DMS79 treated with DMSO at 0.1 percent for 48 hours (cell line): Measurements from ENCODE around the gene PLXNA4.
"Not testable (repeated sequence)": the region's sequence is repeated elsewhere in the genome, so short reads cannot be mapped to it uniquely, and the experiment has no call there.

Experiments used
- DNase-seq: peaks from one replicate; lab custom pipeline; 2025; lab: John Stamatoyannopoulos, UW

PLXNA4 gene

DNA sequence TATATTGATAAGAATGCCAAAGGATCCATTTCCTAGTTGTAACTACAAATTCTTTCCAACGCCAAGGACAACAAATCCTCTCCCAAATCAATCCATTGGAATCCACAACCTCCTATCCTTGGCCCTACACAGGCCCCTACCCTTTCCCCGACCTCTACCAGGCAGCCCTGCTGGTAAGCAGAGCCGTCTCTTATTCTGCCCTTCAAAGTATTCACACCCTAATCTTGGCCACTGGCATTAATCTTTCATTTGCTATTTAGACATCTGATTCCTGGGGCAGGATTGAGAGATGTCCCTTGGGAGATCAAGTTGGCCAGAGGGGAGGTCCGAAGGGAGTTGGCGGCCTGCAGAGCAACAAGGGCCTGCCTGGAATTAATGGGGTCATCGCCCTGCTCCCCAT is 161.4 kb downstream of the PLXNA4 start:
- no peak for DNase-seq

DNA sequence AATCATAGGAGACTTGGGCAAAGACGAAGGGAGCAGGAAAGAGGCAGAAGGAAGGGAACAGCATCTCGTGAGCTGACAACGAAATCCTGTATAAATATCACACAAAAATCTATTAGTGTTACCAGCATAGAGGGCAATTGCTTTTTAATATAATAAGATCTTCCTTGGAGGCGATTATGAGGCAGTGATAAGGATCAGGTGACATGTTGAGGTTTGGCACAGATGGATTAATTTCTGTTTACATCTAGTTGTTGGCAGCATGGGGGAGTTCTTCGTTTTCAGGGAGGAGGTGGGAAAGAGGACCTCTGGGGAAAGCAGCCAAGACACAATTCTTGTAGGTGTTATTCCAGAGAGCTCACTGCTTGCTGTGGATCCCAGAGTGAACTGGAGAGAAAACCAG is 163.8 kb downstream of the PLXNA4 start:
- peak; percentile 74 for DNase-seq

DNA sequence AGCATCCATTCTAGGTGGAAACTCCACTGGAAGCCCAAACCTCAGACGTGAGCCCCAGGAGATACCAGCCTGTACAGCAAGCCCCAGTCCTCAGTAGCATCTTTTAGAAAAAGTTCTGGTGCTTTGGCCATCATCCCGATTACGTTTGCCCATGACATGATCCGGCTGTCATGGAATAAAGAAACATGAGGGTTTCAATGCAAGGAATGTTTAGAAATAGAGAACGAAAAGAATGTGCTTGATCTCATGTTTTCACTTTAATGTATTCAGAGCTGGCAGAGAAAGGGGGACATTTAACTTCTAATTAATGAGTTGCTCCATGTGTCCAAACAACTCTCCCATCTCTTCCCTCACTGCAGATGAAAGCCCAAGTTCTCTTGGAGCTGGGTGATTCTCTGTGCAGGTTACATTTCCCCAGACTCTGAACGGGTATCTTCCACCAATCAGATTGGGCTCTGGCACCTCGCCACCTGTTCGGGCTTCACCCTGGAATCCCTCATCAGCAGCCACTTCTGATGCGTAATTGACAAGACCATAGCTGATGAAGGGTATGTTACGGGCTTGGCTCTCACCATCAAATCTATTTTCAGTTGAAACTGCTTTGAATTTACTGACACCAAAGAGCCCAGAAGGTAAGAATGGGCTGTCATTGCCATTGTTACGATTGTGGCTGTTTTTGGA is 165.3 kb downstream of the PLXNA4 start:
- DNase-seq, result no peak

DNA sequence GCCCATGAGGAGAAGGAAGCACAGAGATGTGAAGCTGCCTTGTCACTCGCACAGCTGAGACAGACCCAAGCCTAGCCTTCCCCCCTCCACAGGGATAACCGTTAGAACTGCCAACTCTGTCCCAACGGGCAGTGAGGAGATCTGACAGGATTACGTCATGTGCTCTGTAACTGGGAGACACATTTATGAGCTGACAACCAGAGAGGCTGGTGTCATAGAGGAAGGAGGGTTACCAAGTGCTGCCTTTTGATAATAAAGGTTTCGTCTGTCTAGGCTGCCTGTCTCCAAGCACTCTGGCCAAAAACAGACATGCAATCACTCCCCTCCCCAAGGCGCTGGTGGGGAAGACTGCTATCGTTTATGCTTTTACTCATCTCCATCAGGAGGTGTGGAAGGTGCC is 165.9 kb downstream of the PLXNA4 start:
- DNase-seq, result no peak

DNA sequence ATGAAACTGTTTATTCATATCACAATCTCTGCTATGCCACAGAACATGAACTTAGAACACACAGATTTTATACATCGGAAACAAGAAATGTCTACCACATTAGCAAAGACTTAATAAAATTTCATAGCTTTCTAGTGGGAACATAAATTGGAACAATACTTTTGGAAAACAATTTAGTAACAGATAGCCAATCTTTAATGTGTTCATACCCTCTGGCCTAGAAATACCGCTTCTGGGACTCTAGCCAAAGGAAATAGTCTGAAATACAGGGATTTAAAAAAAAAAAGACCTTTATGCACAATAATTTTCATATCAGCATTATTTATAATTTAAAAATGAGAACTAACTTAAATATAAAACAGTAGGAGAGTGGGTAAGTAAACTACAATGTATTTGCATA is 168.5 kb downstream of the PLXNA4 start:
- DNase-seq, result no peak

DNA sequence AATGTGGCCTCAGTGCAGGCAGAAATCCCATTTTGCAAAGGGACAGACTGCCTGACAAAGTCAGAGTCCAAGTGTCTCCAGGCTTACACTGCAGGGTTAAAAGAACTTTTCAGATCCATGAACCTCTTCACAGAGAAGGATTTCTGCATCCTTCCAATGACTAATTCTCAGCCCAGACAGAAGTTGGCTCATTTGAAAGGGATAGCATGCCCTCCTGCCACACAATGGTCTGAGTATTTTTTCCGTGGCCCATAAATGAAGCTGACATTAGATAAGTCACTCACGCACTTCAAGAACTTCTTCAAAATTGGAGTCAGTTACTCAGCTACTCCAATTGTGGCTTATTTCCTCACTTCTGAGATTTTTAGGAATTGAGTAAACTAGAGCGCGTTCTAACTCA is 170.2 kb downstream of the PLXNA4 start:
- DNase-seq, result no peak

DNA sequence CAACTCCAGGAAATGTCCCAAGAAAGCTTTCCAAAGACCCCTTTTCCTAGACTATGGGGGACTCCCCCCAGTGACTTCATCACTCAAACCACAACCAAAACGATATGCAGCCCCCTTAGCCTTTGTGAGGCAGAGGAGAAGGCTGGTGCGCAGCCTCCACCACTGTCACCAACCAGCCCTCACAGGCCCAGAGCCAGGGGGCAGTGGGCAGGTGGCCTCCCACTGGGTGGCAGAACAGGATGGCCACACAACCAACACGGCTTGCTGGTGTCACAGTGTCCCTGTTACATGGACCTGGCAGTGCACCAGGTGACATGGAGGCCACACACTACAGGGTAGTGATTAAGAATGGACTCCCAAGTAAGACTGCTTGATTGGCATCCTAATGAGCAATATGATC is 172.0 kb downstream of the PLXNA4 start:
- no peak for DNase-seq

DNA sequence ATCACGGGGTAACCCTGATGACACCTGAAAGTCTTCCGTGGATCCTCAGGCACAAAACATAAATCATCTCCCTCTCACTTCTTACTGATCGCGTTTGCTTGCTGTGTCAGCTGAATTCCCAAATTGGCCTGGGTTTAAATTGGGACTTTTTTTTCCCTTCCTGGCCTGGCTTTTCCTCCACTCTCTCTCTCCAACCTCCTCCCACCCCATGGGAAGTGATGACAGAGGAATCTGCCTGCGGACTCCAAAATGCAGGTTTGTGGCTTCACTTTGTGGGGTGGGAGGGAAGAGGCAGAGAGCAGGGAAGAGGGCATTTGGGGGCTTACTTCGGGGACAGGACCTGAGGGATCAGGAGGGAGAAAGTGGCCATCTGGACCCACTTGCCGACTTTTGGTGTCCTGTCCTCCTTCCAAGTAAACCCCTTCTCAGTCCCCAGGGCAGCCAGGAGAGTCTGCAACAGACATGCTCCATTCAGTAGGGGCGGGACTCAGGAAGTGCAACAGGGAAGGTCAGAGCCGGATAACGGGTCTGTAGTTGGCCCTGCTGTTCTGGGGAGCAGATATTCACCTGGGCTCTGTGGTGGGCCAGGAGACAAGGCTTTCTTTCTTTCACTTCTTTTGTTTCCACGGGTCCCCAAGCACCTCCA is 172.7 kb downstream of the PLXNA4 start:
- no peak for DNase-seq

DNA sequence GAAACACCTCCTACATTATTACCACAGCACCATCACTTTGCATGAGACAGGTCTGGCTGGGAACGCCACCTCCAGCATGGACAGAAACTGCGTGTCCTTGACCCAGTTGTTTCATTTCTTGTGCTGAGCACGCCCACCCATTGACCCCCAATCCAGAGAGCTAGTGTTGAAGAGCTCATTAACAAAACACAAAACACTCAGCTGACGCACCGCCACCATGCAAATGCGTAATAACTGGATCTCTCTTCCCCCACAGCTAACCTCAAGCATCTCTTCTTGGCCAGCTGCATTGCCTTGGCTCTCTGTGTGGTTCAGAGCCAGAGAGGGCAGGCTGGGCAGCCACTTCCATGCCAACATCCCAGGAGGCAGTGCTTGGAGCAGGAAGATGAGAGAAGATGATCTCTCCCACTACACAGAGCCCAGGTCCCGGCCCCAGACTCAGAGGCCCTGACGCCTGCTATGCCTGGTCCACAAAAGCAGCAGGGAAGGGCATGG is 173.5 kb downstream of the PLXNA4 start:
- peak; percentile 88 for DNase-seq

DNA sequence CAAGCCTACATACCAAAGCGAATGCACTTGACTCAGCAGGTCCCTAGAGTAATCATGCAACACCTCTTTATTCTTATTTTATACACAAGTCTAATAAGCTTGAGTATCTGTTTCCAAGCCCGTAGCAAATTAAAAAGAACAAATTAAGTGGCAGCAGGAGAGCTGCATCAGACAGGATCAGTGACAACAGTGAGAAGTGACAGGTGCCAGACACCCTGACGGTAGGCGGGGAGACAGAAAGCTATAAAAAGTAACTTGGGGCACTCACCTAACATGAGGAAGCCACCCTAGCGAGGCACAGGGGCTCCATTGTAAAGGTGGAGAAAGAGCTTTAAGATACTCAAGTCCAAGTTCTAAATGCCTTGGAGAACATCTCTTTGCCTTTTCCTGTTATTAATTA is 174.2 kb downstream of the PLXNA4 start:
- no peak for DNase-seq

DNA sequence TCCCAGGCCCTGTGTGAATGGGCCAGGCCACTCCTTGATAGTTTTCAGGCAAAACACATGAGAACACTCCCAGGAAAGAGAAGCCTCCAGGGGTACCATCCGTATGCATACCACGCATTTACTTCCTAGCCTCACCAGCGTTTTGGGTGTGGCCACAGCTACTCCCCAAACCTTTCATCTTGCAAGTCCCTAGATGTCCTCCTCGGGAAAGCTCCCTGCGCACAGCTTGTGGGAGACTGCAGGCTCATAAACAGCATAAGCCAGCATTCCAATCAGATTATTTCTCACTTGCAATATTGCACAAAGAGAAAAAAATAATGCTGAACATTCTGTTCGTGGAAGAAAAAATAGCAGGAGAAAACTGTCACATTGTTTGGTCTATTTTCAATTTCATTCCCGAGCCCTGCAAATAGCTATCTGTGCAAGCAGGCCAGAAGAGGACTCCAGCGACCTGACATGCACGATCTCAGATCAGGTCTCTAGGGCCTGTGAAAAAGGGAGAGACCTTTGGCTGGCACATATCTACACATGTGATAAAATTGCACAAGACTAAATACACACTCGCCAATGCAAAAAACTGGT is 175.6 kb downstream of the PLXNA4 start:
- DNase-seq, result no peak

DNA sequence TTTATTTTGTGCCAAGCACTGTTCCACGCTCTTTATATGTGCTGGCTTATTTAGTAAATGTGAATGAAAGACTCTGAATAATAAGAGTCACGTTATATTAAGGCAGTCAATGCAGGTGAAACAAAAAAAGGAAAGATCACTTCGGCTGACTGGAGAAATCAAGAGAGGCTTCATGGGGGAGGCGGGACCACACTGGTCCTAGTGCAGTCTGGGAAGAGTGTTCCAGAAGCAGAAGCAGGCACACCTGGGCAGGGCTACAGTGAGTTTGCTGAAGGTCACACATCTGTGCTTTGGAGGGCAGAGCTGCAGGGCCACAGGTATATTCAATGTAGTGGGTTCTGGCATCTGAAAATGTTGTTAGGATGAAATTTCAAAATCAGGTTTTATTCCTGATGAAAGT is 176.9 kb downstream of the PLXNA4 start:
- no peak for DNase-seq

DNA sequence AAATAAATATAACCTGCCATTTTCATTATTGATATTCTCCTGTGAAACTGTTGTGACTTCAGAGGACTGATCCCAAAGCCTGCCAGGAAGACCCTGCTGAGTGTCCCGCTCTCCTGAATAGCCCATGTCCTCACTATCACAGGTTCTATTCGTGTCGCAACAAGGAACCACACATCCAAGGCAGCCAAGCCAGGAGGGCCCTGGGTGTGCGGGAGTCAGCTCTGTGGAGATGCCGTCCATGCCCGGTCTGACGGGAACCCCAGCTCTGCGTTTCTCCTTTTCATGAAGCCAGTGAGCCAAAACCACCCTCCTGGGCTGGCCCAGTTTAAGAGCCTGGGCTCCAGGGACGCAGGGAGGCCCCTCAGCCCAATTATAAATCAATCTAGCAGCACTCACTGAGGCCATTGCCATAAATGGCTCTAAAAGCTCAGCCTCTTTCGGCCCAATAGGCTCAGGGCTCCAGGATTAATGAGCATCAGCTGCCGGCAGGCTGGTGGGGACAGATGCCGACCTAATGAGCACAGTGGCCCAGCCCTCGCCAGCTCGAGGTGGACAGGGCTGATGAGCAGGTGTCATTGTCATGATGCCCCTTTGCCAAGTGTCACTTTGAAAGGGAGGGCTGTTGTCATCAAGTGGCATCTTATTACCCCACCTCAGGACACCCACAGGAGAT is 177.9 kb downstream of the PLXNA4 start:
- DNase-seq, result no peak

DNA sequence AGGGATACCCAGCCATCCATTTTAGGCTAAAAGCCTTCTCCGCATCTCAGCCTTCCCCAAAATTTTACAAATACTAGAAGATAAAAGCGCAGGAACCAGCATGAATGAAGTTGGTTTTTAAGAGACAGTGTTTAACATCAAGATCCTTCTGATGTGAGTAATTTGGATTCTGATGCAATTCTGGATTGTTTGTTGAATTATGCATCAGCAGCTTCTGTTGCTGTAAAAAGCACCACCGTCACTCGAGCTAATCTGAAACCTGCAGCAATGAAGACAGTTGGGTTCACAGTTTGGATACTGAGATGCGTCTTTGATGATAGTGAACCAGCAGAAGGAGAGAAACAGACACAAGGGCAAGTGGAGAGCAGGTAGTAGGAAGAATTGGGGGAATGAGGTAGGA is 179.2 kb downstream of the PLXNA4 start:
- no peak for DNase-seq

DNA sequence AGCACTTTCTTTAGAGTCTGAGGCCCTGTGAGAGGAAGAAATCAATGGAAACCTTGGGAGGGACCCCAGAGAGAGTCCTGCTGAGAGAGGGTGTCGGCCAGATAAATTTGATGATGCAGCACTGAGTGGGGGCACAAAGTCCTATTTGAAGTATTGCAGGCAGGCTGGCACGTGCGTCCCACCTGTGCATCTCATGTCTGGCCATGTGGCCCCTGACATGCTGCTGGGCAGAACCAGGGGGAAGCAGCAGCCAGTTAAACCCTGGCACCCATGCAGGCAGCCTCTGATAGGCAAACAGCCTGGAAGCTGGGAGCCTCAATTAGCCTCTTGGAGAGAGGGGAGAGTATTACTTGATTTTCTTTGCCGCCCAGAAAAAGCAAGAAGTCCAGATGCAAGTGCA is 180.9 kb downstream of the PLXNA4 start:
- DNase-seq, result no peak

DNA sequence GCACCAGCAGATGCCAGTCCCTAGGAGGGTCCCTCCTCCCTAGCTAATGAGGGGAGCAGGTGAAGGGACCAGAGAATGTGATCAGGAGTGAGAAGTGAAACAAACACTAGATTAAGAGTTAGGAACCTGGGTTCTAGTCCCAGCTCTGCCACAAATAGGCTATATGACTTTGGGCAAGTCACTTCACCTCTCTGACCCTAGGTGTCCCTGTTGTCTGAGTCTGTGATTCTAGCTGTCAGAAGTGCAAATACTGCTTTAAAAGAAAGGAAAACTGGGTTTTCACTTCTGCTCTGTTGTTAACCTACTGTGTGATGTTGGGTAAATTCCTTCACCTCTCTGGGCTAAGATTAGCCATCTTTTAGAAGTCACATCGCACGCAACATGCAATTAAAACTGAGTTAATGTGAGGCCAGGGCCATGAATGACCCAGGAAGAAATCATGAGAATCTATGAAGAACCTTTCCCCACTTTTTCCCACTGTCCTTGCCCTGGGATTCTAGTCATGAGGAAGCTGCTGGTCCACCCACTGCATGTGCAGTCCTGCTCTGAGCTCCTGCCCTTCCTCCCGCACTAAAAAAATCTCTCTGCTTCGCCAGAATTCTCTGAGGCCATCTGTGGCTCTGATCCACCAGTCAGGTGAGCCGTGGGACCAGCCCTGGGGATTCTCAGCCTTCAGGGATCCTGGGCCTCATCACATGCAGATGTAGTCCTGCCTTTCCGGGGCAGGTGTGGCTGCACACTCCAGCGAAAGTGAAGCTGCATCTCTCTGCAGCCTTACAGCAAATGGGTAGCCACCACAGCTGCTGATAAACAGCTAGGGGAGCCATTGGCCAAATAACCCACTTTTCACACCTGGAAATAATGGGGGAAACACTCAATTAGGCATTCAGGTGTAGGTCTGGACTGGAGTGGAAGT is 181.7 kb downstream of the PLXNA4 start:
- peak; percentile 65 for DNase-seq

DNA sequence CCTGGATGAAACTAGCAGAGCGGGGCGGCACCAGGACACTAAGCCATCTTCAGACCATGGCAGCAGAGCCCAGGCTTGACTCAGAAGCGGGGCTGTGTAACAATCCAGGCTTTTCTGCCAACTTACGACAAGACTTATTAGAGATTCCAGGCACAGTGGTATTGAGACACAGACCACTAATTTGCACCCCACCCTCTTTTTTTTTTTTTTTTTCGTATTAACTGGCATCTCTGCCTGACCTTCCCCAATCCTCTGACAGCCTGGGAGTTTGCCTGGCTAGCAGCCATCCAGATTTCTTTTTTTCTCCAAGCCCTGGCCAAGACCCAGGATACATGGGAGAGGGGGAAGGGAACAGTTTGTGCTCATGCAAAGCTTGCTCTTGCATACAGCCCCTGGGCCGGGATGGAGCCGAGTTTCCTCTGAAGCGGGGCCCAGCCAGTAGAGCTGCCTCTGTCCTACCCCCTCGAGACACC is 182.4 kb downstream of the PLXNA4 start:
- DNase-seq, result peak; percentile 56

DNA sequence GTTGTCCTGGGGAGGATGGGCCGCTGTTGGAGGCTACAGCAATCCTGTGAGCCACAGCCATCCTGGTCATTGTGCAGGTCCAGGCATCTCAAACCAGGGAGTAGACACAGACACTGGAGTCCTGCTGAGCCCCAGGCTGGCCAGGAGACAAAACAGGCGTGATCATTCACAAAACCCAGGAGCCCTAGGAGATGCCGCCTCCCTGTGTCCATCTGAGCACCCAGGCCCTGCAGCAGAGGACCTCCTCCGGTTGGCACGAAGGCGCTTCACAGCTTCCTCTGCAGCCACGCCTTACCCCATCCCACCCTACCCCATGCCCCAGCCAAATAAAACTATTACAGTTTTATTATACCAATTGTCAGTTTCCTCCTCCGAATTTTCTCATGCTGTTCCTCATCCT is 183.6 kb downstream of the PLXNA4 start:
- no peak for DNase-seq

DNA sequence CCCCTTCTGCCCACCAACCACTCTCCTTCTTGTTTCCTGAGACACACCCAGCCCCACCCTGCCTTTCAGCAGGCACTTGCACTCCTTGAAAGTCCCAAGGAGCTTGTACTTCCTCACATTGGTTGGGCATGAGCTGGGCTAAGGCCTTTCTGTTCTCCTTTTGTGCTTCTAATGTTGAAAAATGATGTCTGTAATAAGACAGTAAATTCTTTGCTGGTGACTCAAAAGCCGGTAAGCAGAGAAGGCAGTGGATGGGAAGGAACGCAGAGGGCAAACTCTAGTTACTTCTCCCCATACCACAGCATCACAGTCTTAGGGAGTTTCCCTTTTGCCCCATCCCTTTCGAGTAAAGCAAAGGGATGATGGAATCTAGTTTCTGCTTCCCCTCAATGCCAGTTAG is 185.6 kb downstream of the PLXNA4 start:
- DNase-seq, result no peak

DNA sequence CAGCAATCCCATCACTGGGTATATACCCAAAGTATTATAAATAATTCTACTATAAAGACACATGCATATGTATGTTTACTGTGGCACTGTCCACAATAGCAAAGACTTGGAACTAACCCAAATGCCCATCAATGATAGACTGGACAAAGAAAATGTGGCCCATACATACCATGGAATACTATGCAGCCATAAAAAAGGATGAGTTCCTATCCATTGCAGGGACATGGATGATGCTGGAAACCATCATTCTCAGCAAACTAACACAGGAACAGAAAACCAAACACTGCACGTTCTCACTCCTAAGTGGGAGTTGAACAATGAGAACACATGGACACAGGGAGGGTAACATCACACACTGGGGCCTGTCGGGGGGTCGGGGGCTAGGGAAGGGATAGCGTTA is 186.2 kb downstream of the PLXNA4 start:
- not testable (repeated sequence) for DNase-seq

DNA sequence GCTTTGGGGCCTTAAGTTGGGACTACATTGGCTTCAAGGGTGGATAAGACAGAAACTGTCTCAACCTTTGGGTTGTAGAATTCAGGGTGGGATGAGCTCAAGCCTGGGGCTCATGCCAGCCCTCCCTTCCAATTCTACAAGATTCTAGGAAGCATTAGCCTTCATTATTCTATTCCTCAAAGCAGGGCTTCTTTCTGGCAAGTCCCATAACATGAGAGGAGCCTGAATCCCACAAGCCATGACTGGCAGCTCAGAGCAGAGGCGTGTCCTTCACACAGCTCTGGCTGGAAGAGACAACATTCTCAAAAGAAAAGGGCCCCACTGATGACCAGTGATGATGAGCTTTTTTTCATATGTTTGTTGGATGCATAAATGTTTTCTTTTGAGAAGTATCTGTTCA is 187.6 kb downstream of the PLXNA4 start:
- DNase-seq, result peak; percentile 18

DNA sequence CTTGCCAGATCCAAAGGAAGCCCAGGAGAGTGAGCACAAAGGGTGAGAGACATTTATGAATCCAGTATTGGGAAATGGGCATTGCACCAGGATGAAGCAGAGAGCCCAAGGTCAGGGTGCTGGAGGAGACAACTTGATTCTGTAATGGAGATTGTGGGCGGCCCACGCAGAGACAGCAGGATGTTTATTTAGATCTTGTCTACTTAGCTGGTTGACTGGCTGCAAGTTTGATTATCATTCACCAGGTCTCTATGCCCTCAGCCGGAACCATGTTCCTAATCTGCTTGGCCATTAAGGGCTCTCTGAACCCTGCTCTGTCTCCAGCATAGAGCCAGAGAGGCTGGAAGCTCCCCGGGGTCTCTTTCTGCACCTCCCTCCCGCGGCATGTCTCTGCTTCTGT is 188.7 kb downstream of the PLXNA4 start:
- peak; percentile 94 for DNase-seq
